ENCODE measurements around the gene OR5H15.

The OR5H15 gene

DNA sequence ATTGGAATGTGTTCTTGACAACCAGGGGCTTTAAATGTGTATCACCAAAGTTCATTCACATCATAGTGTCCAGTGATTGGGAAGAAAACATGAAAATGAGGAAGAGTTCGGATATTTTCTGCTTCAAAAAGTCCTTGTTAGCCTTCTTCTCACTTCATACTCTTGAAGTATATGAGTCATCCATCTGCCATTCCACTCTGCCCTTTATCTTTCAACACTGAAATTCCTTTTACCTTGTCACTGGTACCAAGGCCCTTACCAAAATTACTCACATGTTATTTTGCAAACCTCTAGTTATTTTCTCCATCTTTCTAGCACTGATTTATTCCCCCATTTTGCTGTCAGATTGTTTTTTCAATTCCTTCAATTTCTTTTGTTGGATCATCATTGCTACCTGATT, 32.5 kb downstream of the OR5H15 start:
- ATAC-seq (ENCODE audit: low read depth) = 0 out of 3 replicates have a peak, but pooled peaks have one; percentile 36
- Histone ChIP-seq H3K27ac (ENCODE audit: poor library complexity, severe bottlenecking) (no peak overlapping the region), H3K9me3 (ENCODE audit: severe bottlenecking) (no peaks in the 10 kb centered on the region), H3K4me3 (ENCODE audit: severe bottlenecking) (no peak overlapping the region), H3K27me3 (ENCODE audit: insufficient read depth, poor library complexity, severe bottlenecking) (no peaks in the 10 kb centered on the region), H3K36me3 (ENCODE audit: low read depth) (no peaks in the 10 kb centered on the region), H3K4me1 (ENCODE audit: insufficient read depth, poor library complexity, severe bottlenecking) (no peaks in the 10 kb centered on the region)
- TF ChIP-seq, protein P1, sequence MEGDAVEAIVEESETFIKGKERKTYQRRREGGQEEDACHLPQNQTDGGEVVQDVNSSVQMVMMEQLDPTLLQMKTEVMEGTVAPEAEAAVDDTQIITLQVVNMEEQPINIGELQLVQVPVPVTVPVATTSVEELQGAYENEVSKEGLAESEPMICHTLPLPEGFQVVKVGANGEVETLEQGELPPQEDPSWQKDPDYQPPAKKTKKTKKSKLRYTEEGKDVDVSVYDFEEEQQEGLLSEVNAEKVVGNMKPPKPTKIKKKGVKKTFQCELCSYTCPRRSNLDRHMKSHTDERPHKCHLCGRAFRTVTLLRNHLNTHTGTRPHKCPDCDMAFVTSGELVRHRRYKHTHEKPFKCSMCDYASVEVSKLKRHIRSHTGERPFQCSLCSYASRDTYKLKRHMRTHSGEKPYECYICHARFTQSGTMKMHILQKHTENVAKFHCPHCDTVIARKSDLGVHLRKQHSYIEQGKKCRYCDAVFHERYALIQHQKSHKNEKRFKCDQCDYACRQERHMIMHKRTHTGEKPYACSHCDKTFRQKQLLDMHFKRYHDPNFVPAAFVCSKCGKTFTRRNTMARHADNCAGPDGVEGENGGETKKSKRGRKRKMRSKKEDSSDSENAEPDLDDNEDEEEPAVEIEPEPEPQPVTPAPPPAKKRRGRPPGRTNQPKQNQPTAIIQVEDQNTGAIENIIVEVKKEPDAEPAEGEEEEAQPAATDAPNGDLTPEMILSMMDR (IDR thresholded peaks at IDR 0.05; ENCODE audit: poor library complexity, severe bottlenecking) = no peak
- no peak for DNase-seq (ENCODE audit: low spot score)

DNA sequence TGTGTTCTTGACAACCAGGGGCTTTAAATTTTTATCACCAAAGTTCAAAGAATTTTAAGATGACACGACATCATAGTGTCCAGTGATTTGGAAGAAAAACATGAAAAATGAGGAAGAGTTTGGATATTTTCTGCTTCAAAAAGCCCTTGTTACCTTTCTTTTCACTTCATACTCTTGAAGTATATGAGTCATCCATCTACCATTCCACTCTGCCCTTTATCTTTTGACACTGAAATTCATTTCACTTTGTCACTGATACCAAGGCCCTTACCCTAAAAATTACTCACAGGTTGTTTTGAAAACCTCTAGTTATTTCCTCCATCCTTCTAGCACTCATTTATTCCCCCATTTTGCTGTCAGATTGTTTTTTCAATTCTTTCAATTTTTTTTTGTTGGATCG, 42.7 kb downstream of the OR5H15 start:
- Histone ChIP-seq H3K27ac (ENCODE audit: poor library complexity, severe bottlenecking) (no peak overlapping the region), H3K4me1 (ENCODE audit: insufficient read depth, poor library complexity, severe bottlenecking) (no peaks in the 10 kb centered on the region), H3K9me3 (ENCODE audit: severe bottlenecking) (no peaks in the 10 kb centered on the region), H3K36me3 (ENCODE audit: low read depth) (no peaks in the 10 kb centered on the region), H3K27me3 (ENCODE audit: insufficient read depth, poor library complexity, severe bottlenecking) (peaks cover 4% of the 10 kb centered on the region), H3K4me3 (ENCODE audit: severe bottlenecking) (no peak overlapping the region)
- no peak for DNase-seq (ENCODE audit: low spot score)
- TF ChIP-seq, protein P1 (IDR thresholded peaks at IDR 0.05; ENCODE audit: poor library complexity, severe bottlenecking) = no peak
- no peak for ATAC-seq (ENCODE audit: low read depth)

DNA sequence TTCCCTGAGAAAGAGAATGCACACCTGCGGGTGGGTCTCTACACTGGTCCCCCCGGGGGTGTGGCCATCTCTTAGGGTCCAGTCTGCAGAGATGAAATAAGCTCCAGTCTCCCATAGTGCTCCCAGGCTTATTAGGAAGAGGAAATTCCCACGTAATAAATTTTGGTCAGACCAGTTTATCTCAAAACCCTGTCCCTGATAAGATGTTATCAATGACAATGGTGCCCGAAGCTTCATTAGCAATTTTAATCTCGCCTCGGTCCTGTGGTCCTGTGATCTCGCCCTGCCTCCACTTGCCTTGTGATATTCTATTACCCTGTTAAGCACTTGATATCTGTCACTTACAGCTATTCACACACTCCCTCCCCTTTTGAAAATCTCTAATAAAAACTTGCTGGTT, 46.8 kb downstream of the OR5H15 start:
- Histone ChIP-seq H3K4me3 (ENCODE audit: severe bottlenecking) (no peak overlapping the region), H3K4me1 (ENCODE audit: insufficient read depth, poor library complexity, severe bottlenecking) (no peaks in the 10 kb centered on the region)

DNA sequence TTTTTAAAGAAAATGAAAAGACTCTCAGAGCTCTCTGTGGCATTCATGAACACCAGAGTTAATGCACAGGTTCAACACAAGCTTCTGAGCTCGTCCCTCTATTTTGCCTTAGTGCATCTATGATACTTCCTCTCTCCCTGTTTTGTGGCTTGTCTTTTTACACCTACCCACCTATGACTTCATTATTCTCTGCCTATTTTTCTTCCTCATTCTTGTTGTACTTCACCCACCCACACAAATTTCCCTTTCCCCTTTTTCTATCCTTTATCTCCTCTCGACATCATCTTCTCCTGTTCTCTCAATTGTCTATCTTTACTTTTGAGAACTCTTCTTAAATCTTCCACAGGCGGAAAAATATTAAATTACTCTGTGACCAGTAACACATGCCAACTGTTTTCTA, 48.6 kb downstream of the OR5H15 start:
- TF ChIP-seq, protein P1 (IDR thresholded peaks at IDR 0.05; ENCODE audit: poor library complexity, severe bottlenecking) = no peak
- ATAC-seq (ENCODE audit: low read depth) = no peak

More for the DNA sequence above, 46.8 kb downstream of the OR5H15 start:
- Histone ChIP-seq H3K9me3 (ENCODE audit: severe bottlenecking) (no peaks in the 10 kb centered on the region), H3K27me3 (ENCODE audit: insufficient read depth, poor library complexity, severe bottlenecking) (no peaks in the 10 kb centered on the region), H3K36me3 (ENCODE audit: low read depth) (no peaks in the 10 kb centered on the region), H3K27ac (ENCODE audit: poor library complexity, severe bottlenecking) (no peak overlapping the region)
- DNase-seq (ENCODE audit: low spot score) (no peak), ATAC-seq (ENCODE audit: low read depth) (no peak)
- TF ChIP-seq, protein P1 (IDR thresholded peaks at IDR 0.05; ENCODE audit: poor library complexity, severe bottlenecking) = no peak

More for the DNA sequence above, 48.6 kb downstream of the OR5H15 start:
- Histone ChIP-seq H3K27me3 (ENCODE audit: insufficient read depth, poor library complexity, severe bottlenecking) (no peaks in the 10 kb centered on the region), H3K27ac (ENCODE audit: poor library complexity, severe bottlenecking) (no peak overlapping the region), H3K4me3 (ENCODE audit: severe bottlenecking) (no peak overlapping the region), H3K36me3 (ENCODE audit: low read depth) (no peaks in the 10 kb centered on the region), H3K9me3 (ENCODE audit: severe bottlenecking) (no peaks in the 10 kb centered on the region), H3K4me1 (ENCODE audit: insufficient read depth, poor library complexity, severe bottlenecking) (no peaks in the 10 kb centered on the region)
- DNase-seq (ENCODE audit: low spot score) = no peak

Data from RWPE2 (cell line).